HG03097 (cell line): ENCODE measurements around the gene SYT7.

Experiments used
- ATAC-seq: cut with Tn5 transposase; IDR thresholded peaks from one replicate; pipeline ENCODE4 v1.9.1; 2021; ENCODE audit not compliant: unreplicated experiment, low FRiP score

The SYT7 gene

GRCh38 chr11:61609000-61609979 lies 28.4 kb upstream of the SYT7 start:
- ATAC-seq, result no peak

- no peak for ATAC-seq
Observed at GRCh38 chr11:61607920-61608599, 27.2 kb upstream of the SYT7 start.

- ATAC-seq, result no peak
Observed at GRCh38 chr11:61607426-61607825, 26.6 kb upstream of the SYT7 start.

DNA sequence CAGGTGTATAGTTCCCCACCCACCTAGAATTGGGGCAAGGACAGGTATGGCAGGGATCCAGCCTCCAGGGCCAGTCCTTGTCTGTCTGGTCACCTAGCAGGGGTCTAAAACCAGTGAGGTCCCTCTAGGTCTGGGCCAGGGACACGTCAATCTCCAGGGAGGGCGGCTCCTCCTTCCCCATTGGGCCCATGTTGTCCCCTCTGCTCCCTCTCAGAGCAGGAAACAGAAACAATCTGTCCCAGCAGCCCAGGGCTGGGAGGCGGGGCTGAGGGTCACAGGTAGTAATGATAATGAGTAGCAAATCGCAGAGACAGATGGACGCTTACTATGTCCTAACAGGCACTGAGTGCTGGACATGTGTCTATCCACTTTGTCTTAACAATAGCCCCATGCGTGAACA lies 22.8 kb upstream of the SYT7 start:
- no peak for ATAC-seq

DNA sequence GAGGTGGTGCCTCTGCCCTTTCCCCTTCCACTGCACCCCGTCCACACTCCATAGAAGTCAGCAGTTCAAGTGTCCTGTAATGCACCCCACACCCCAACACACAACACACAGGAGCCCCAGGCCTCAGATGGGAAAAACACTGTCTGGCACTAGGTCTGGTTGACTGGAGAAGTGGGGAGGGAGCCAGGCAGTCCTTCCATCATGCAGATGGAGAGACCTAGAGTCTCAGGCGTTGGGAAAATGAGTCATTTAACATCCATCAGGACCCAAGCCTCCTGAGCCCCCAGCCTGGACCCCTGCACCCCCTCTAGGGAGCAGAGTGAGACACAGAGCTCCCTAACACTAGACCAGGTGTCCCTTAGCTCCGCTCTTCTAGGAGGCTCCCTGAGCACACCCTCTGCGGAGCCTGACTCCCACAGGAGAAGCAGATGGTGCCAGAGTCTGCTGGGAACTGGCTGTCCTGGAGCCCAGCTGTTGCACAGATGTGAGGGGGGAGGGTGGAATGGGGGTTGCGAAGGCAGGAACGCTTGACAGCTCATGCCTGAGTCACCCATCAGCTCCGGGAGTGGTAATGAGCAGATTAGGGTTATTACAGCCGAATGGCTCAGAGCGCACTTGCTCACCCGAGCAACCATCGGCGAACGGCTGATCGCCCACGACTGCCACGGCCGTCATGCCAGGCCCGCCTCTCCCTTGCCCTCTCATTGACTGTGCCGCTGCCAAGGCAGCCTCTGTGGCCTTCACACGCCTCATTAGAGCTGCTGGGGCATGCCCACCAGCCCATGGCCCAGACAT lies 22.1 kb upstream of the SYT7 start:
- no peak for ATAC-seq

DNA sequence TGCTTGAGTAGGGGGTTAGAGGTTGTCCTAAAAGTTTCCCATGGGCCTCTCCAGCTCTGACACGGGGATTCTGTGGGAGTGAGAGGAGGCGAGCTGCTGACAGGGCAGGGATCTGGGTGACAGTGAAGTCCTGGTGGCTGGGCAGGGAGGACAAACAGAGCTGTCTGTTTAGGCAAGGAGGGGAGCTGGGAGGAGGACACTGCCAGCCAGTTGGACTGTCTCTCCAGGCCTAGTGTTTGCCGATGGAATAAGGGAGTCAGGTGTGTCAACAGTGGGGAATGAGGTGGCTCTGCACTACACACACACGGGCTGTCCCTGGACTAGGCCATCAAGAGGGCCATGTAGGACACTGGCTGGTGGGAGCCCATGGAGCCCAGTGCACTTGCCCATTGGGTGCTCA lies 20.6 kb upstream of the SYT7 start:
- ATAC-seq, result no peak

DNA sequence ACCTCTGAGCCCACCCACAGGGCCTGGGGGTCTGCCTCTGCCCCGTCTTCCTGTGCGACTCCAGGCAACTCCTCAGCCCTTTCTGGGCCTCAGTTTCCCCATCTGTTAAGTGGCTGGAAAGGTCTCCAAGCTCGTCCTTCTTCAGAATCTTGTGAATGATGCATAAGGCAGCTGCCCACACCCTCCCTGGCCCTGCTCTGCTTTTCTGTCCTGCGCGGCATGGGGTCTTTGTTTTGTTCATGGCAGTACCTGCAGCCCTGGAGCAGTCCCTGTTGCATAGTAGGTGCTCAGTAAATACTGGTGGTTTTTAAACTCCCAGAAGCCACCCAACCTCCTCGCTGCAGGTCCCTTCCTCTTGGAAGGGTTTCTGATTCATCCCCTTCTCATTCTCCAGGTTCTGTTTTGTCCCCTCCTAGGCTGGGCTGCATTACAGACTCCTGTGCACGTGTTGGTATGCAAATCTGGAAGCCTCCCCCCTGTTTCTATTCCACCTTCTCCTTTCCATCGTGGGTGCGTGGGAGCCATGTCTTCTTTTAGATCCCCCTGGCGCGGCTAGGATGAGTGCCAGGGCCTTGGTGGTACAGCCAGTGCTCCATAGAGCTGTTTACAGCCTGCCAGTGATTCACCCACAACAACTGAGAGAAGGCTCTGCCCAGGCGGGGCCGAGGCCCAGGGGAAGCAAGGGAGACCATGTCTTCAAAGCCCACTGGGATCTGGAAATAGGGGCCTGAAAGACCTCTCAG lies 19.3 kb upstream of the SYT7 start:
- ATAC-seq, result no peak

GRCh38 chr11:61598886-61599868 lies 18.3 kb upstream of the SYT7 start:
- no peak for ATAC-seq

- ATAC-seq, result no peak
Observed at GRCh38 chr11:61598374-61598773, 17.5 kb upstream of the SYT7 start.

- ATAC-seq, result no peak
Observed at GRCh38 chr11:61596990-61597389, 16.1 kb upstream of the SYT7 start.

DNA sequence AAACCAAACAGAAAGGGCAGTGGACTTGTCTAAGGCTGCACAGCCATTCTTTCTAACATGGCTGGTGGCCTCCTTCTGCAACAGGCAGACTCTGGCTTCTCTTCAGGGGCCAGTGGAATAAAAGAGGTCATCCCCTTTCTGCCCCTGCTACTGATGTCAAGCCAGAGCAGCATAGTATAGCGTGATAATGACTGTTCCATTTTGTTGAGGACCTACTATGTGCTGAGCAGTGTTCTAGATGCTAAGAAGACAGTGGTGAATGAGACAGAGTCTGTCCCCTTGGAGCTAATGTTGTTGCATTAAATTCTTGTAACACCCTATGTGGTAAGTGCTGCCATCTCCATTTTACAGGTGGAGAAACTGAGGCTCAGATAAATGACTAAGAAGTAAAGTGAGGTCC lies 15.7 kb upstream of the SYT7 start:
- no peak for ATAC-seq

- no peak for ATAC-seq
Observed at GRCh38 chr11:61594907-61595257, 14.0 kb upstream of the SYT7 start.

GRCh38 chr11:61593151-61593550 lies 12.3 kb upstream of the SYT7 start:
- ATAC-seq, result no peak

- no peak for ATAC-seq
Observed at GRCh38 chr11:61592176-61592575, 11.3 kb upstream of the SYT7 start.

GRCh38 chr11:61589961-61590360 lies 9.1 kb upstream of the SYT7 start:
- no peak for ATAC-seq

GRCh38 chr11:61588728-61589191 lies 7.9 kb upstream of the SYT7 start:
- no peak for ATAC-seq

DNA sequence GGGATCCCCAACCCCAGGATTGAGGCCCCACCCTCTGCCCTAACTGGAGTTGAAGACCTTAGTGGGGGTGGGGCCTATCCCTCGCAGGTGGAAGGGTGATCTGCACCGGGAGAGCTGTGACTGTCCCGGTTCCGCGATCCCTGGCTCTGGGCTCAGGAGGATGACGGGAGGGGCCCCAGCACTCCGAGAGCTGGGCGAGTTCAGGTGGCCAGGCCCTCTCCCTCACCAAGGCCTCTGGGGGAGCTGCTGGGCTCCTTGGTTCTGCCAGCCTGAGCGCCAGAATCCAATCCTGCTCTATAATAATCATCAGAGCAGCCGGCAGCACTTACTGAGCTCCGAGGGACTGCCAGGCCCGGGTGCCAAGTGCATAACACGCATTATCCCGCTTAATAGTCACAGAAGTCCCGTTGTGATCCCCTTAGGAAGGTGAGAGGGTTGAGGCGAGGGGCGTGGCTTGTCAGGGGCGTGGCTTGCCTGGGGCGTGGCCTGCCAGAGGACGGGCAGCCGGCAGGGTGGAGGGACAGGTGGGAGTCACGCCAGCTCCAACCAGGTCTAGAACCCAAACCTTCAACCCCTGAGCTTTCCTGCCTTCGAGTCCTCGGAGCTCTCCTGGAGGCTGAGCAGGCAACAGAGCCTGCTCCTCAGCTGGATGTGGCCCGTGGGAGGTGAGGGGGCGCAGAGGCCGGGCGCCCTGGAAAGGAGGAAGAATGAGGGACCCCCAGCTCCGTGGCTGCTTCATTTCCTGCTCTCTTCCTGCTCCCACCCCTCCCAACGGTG lies 7.3 kb upstream of the SYT7 start:
- ATAC-seq, result no peak

DNA sequence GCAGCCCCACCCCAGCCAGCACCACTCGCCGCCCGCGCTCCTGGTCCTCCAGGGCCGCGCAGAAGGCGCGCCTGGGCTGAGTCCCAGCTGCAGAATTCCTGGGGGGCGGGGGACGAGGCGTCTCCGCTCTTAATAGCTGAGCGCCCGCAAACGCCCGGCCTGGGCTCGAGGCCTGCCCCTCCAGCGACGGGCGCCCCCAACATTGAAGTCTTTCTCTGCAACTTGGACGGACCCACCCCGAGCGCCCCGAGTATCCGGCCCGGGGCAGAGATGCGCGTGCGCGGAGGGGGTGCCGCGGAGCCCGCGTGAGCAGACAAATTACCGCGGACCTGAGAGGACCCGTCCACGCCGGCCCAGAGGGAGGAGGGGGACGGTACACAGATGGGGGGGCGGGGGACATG lies 6.7 kb upstream of the SYT7 start:
- no peak for ATAC-seq
